Stimulated activated CD8-positive, alpha-beta memory T cell treated with anti-CD3 and anti-CD28 coated beads, Interleukin-12 subunit alpha, Interleukin-12 subunit beta, amount 100 ng/mL, for 24 hours (primary cell): ENCODE results near the gene KRT84.

ENCODE experiments used
- DNase-seq: peaks from one replicate; pipeline ENCODE4 v3.0.0-alpha.2; 2020; ENCODE audit errors: extremely low read depth

KRT84 gene, protein sequence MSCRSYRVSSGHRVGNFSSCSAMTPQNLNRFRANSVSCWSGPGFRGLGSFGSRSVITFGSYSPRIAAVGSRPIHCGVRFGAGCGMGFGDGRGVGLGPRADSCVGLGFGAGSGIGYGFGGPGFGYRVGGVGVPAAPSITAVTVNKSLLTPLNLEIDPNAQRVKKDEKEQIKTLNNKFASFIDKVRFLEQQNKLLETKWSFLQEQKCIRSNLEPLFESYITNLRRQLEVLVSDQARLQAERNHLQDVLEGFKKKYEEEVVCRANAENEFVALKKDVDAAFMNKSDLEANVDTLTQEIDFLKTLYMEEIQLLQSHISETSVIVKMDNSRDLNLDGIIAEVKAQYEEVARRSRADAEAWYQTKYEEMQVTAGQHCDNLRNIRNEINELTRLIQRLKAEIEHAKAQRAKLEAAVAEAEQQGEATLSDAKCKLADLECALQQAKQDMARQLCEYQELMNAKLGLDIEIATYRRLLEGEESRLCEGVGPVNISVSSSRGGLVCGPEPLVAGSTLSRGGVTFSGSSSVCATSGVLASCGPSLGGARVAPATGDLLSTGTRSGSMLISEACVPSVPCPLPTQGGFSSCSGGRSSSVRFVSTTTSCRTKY

DNA sequence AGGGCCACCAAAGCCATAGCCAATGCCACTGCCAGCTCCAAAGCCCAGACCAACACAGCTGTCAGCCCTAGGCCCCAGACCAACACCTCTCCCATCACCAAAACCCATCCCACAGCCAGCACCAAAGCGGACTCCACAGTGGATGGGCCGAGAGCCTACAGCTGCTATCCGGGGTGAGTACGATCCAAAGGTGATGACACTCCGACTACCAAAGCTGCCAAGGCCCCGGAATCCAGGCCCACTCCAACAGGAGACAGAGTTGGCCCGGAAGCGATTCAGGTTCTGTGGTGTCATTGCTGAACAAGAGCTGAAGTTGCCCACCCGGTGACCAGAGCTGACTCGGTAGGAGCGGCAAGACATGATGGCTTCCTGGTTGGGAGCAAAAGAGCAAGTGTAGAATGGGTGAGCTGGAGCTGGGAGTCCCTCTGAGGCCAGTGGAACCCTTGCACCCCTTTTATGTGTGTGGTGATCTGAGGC, at the start of gene KRT84:
Gene KRT84 (minus strand): TSS at position 427 of the 477 bp plus-strand sequence. CDS start 67 bp downstream, at position 360.
- no peak for DNase-seq

DNA sequence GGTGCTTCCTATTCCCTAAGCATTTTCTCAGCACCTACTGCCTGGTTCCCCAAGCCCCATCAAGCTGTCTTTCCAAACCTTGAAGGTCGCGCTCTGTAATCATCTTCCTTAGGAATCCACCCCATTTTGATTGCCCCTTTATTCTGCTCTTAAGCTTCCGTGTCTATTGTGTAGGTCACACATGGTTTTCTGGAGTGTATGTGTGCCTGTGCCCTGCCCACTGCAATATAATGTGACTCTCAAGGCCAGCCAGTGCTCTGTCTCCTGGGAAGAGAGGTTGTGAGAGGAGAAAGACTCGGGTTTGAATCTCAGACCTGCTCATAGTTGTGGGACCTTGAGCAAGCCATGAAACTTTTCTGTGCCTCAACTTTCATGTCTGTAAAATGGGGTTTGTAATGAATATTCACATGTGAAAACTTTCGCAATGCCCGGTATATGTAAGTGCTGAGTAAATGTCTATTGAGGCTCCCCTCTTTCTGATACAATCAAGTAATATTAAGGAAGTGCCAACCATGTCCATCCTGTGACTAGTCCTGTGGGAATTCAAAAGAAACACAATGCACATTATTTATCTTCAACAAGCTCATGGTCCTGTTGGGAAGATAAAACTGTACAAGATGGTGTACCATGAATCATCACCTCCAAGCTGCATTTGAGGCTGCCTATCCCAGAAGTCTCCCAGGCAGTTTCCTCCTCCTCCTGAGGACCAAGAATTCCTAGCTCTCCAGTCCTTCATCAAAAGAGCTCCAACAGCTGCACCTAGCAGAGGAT, 49.5 kb upstream of the KRT84 start:
- no peak for DNase-seq

DNA sequence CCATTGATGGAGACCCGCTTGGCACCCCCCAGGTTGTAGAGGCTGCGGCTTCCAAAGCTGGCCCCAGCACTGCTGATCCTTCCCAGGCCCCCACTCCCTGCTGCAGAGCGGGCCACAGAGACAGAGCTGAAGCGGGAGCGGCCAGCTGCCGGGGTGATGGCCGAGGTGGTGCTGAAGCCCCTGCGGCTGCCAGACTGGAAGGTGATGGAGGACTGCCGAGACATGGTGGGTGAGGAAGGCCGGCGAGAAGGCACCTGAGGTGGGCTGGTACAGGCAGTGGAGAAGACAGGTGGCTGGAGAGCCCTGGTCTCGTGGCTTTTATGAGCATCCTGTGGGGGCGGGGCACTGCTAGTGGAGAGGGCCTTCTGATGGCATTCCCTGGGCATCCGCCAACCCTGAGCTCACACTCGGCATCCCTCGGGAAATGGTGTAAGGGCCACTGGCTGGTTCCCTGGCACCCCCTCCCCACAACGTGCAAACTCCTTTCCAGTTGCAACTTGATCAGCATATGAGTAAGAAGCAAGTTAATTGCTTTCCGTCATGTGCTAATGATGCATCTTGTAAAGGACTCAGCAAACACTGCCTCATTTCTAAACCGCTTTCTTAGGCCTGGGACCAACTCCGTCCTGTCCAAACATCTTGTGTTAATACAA, 48.8 kb upstream of the KRT84 start, which contains the start of gene KRT75:
Gene KRT75 (minus strand): TSS at position 291 of the 653 bp plus-strand sequence. CDS start 67 bp downstream, at position 224.
- DNase-seq, result no peak

DNA sequence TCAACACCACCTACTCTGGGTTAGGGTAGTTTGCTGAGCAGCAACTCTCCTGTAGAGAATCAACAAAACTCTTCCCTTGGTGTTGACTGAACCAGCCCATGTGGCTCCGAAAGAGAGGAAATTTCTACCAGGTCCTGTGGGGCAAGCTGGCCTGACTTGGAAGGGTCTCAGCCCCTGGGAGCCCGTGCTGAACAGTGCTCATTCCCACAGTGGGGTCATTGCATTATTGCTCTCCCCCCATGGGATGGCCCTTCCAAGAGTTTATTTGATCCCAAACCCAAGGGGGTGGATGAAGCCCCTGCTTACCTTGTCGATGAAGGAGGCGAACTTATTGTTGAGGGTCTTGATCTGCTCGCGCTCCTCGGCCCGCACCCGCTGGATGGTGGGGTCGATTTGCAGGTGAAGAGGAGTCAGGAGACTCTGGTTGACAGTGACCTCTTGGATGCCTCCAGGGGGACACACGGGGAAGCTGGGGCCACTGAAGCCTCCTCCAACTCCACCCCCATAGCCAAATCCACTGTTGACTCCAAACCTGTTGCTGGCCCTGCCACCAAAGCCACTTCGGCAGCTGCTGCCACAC, 48.1 kb upstream of the KRT84 start:
- DNase-seq, result no peak

DNA sequence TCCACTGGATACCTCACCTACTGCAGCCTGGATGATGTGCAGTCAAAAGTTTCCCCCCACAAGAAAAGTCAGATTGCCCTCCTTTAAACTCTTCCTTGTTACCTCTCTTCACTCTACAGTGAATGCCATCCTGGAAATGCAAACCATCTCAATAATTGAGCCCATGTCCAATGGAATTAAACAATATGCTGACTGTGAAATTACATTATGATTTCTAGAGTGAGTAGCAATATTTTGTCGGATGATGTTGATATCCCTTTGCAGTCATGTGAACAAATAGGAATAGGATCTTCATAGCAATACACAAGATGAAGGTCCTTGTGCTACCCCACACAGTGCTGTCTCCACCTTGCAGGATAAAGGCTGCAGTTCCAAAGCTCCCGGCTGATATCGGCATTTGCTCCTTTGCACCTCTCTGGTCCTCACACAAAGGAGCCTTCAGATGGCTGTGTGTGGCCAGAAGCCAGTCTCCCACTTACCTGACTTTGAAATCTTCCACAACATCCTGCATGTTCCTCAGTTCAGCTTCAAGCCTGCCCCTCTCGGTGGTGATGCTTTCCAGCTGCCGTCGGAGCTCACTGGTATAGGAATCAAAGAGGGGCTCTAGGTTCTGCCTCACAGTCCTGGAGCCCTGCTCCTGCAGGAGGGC, 47.2 kb upstream of the KRT84 start:
- DNase-seq, result no peak

DNA sequence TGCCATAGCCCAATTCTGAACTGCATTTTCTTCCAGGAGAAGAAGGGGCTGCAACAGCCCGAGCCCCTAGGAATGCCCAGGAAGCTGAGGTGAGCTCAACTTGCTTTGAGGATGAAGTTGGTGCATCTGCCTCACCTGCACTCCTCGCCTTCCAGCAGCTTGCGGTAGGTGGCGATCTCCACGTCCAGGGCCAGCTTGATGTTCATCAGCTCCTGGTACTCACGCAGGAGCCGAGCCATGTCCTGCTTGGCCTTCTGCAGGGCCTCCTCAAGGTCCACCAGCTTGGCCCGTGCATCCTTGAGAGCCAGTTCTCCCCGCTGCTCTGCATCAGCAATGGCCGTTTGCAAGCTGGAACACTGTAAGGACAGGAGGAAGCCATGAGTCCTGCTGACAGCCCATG, 42.7 kb upstream of the KRT84 start:
- DNase-seq, result no peak

DNA sequence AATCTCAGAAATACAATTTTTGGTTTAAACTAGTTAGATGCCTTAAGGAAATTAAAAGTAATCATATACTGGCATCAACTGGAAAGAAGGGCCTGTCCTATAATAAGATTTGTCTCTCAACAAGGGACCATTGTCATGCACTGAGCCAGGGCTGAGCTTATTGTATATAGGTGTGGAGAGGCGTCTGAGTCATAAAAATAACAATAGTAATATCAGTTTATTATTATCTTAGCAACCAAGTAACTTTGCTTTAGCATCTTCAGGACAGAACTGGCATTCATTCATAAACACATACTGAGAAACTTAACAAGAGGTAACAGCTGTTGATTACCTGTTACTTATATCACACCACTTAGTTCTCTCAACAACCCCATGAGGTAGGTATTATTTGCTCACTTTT, 41.6 kb upstream of the KRT84 start:
- no peak for DNase-seq

DNA sequence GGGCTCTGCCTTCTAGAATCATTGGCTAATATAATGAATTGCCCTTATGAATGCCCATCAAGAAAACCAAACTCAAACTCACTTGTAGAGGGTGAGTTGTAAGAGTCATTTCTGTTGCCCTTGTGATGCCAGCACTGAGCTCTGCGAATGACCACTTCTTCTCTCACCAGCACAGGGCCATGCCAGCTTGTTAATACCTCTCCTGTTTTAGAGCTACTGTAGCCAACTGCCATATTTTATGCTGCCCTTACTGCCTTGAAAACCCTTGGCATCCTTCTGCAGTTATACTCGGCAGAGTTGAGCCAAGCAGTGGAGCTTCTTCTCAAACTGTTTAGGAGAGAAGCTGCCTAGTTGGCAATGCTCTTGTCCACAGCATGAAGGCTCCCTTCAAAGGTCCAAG, 40.6 kb upstream of the KRT84 start:
- DNase-seq, result no peak

DNA sequence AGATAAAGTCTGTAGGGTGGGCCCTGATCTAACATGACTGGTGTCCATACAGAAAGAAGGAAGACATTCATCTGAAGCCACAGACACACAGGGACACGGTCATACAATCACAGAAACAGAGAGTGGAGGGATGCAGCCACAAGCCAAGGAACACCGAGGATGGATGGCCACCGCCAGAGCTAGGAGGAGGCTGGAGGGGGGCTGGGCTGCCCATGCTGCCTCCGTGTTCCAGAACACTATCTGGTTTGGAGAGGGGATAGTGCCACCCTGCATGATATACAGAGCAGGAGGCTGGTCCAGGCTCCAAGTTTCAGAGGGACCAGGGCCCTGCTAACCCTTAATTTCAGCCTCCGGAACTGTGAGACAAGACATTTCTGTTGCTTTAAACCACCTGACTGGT, 40.0 kb upstream of the KRT84 start:
- no peak for DNase-seq

DNA sequence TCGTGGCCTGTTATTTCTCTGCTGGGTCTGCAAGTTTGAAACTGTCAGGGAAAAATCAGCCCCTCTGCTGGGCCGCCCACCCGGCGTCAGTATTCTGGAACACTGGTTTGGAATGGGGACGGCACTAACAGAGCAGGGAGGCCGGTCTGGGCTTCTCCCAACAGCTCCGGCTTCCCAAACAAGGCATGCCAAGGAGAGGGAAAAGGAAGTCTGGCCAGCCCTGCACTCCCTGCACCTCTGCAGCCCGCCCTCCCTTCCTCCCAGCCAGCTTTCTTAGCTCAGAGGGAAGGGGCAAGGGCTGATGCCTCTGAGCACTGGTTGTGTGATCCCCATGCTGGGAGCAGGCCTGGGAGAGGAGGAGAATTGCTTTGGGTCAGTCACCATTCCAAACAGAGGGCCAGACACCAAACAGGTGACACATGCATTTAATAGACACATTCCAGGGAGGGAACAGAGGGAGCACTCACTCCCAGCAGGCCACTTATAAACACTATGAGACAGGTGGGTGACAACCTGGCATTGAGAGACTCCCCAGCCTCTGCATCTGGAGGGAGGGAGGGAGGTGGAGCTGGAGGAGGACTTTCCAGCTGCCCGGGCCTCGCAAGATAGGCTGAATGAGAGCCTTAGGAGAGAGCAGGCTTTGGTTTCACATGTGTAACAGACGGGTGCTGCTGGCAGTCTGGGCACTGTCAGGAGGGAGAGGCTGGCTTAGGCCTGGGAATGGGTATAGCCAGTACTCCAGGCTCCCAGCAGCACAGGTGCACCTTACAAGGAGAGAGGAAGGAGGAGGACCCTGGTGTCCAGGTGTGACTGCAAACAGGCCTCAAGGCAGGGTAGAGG, 38.4 kb upstream of the KRT84 start:
- no peak for DNase-seq

DNA sequence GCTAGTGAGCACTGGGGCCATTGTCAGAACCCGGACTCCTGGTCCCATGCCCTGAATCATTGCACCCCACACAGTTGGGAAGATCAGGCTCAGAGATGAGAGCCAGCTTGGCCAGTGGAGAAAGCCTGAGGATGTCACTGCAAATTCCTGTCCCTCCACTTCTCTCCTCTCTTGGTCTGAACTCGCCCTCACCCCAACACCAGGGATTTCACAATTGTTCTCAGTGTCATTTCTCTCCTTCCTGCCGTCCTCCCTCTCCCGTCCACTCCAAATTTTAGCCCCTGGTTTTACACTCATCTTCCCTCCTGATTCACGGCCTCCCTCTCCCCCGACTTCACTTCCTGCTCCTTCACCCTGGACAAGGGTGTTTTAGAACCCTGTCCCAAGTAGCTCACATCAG, 37.6 kb upstream of the KRT84 start:
- DNase-seq, result no peak

DNA sequence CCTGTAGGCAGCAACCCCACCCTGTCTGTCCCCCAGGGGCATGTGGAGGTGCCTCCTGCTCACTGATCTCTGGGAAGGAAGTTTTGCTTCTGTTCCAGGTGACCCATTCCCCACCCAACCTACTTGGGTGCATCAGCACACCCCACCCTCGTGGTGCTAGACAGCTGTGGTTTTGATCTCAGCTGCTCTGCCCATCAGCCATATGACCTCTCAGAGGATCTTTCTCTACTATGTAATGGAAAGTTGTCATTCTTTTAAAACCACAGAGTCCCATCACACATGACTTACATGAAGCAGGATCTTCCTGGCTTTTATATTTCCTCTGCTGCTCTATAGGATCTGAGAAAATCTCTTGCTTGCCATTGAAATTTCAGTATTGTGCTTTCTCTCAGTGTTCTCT, 34.2 kb upstream of the KRT84 start:
- no peak for DNase-seq

DNA sequence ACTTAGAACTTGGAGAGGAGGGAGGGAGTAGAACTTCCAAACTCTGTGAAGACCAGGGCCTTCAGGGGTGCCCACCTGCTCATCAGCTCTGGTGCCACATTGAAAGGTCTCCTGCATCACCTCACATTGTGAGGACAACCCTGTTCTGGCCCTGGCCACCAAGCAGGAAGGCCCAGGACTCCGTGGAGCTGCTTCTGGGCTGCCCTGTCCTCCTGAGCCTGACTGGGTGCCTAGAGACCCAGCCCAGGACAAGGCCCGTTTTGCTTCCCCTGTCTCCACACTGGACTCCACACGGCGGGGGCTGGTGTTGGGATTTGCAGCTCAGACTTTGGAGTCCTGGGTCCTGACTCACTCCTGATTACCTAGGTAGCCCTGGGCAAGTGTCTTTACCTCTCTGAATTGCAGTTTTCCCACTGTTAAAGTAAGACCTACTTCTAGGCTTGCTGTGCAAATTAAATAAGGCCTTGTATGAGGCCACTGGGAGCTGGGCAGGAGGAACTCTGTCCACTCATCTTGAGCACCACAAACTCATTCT, 33.2 kb upstream of the KRT84 start:
- no peak for DNase-seq

DNA sequence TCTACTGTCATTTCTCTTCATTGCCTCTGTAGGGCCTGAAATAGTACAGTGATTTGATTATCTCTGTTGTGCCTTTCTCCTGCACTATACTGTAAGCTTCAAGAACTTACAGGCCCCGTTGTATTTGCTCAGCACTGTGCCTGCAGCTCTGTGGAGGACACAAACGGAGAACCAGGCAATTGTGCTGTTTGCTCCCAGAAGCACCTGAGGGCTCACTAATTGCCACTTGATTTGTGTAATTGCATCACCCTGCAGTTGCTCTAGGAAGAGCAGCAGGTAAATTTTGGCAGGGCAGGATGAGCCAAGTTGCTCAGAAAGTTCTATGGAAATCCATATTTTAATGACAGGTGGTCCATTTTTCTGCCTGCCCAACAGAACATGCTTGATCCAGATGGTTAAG, 32.3 kb upstream of the KRT84 start:
- DNase-seq, result no peak

DNA sequence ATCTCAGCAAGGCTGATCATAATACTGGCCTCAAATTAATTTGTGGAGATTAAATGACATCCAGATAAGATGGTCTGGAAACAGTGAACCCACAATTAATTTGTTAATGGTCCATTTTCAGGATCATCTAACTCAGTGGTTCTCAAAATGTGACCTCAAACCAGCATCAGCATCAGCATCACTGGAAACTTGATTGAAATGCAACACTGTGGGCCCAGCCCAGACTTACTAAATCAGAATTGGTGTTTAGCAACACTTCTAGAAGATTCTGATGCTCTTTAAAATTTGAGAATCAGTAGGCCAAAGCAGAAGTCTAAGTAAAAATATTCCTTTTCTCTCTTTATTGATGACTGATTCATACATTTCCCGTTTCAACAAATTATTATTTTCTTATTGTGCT, 31.3 kb upstream of the KRT84 start:
- DNase-seq, result no peak

DNA sequence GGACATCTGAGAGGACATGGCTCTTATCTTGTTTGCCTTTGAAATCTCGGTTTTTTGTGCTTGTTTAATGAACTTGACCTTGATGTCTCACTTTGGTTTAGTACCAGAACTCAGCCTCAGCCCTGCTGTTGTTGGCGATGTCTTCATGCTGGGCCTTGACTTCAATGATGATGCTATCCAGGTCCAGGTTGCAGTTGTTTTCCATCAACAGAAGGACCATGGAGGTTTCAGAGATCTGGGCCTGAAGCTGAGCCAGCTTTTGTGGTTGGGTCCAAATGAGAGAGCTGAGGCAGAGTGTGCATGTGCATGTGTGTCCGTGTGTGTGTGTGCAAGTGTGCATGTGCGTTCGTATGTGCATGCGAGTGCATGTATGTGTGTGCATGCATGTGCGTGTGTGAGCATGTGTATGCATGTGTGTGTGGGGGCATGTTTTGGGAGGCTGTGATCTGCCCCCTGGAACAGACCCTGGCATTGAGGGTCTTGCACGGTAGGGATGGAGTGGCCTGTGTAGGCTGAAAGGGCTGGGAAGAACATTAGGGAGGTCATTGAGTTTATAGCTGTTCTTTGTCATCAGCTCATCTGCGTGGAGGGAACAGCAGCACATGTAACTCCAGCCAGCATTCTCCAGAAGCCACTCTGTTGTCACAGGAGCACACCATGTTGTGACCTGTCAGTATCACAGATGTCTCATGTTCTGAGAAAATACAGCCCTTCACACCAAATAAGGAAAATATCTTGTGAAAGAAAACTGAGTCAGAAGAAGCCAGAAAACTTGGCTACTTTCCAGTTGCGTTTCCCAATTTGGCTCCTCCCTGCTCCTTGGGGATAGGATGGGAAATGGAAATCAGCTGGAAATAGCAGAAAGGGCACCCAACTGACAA, 30.7 kb upstream of the KRT84 start:
- no peak for DNase-seq

DNA sequence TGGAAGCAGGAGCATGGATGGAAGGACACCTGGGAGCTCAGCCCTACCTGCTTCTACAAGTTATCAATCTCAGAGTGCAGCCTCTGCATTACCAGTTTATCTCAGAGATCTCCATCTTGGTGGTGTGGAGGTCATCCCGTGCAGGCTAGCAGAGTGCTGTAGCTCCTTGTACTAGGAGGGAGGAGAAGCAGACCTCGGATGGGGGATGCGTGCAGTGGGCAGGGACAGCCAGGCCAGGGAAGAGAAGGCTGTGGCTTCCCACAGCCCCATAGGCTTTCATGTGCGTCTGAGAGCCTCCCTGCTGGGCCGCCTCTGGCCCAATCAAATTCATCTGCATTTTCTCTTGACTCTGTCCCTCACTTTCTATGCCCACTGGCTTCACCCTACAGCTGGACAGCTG, 29.5 kb upstream of the KRT84 start:
- no peak for DNase-seq

DNA sequence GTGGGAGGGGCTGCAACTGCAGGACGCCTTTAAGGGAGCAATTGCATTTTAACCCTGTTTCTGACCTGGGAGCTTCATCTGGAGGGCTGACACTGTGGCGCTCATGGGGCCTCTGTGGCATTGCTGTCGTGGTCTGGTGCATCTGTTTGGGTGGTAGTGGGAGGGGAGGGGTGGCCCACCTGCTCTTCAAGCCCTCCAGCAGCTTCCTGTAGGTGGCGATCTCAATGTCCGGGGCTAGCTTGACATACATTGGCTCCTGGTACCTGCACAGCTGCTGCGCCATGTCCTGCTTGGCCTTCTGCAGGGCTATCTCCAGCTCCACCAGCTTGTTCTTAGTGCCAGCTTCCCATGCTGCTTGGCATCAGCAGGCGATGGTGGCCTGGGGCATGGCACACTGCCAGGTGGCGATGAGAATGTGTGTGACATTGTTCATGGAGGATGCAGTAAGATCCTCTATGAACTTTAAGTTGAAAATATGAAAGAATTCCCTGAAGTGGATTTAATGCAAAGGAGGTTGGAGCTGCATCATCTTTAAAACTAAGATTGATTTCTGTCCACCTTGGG, 28.4 kb upstream of the KRT84 start:
- DNase-seq, result no peak

DNA sequence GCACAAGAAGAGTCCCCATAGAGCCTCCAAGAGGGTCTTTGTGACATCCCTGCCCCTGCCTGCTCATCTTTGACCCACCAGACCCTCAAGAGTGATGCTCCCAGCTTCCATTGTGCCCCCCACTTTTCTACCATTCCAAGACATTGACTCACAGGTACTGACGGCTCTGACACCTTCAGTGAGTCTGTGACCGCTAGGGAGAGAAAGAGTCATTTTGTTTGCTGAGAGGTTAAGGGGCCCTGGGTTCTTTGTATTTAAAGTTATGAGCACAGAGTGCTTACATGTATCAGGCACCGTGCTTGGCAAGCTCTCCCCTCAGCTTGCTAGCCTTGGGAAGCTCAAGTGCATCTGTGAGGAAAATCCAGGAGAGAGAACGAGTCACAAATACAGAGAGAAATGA, 27.8 kb upstream of the KRT84 start:
- no peak for DNase-seq
